HG02840 (cell line): ENCODE results near the gene MRPL41.
"Not testable (repeated sequence)": the region's sequence is repeated elsewhere in the genome, so short reads cannot be mapped to it uniquely, and the experiment has no call there.

Experiments used
- ATAC-seq: cut with Tn5 transposase; IDR thresholded peaks from one replicate; pipeline ENCODE4 v1.9.1; 2021; ENCODE audit warnings: mild to moderate bottlenecking, moderate library complexity, moderate number of reproducible peaks; ENCODE audit not compliant: unreplicated experiment, low FRiP score

The MRPL41 gene

GRCh38 chr9:137521405-137521985 lies 30.2 kb upstream of the MRPL41 start:
- no peak for ATAC-seq

GRCh38 chr9:137522746-137523455 lies 28.8 kb upstream of the MRPL41 start:
- no peak for ATAC-seq

- no peak for ATAC-seq
These were observed 27.3 kb upstream of the MRPL41 start for GRCh38 chr9:137524161-137524980.

GRCh38 chr9:137524981-137525317 lies 26.7 kb upstream of the MRPL41 start:
- ATAC-seq: no peak

- ATAC-seq: no peak
These were observed 21.3 kb upstream of the MRPL41 start for GRCh38 chr9:137530331-137530730.

- no peak for ATAC-seq
These were observed 20.4 kb upstream of the MRPL41 start for GRCh38 chr9:137531099-137531765.

GRCh38 chr9:137532891-137533468 lies 18.7 kb upstream of the MRPL41 start:
- not testable (repeated sequence) for ATAC-seq

GRCh38 chr9:137534256-137535119 lies 17.2 kb upstream of the MRPL41 start:
- ATAC-seq: no peak

- ATAC-seq: no peak
These were observed 16.6 kb upstream of the MRPL41 start for GRCh38 chr9:137535120-137535428.

GRCh38 chr9:137536594-137537131 lies 15.0 kb upstream of the MRPL41 start:
- not testable (repeated sequence) for ATAC-seq

- no peak for ATAC-seq
These were observed 13.6 kb upstream of the MRPL41 start for GRCh38 chr9:137538058-137538457.

- no peak for ATAC-seq
These were observed 11.1 kb upstream of the MRPL41 start for GRCh38 chr9:137540536-137540935.

GRCh38 chr9:137542486-137542885 lies 9.2 kb upstream of the MRPL41 start:
- ATAC-seq: no peak

- ATAC-seq: no peak
These were observed 8.3 kb upstream of the MRPL41 start for GRCh38 chr9:137543237-137543963.

- ATAC-seq: no peak
These were observed 7.4 kb upstream of the MRPL41 start for GRCh38 chr9:137544176-137544760.

- ATAC-seq: no peak
These were observed 6.6 kb upstream of the MRPL41 start for GRCh38 chr9:137545123-137545522.

- ATAC-seq: no peak
These were observed 3.8 kb upstream of the MRPL41 start for GRCh38 chr9:137547687-137548543.

- ATAC-seq: no peak
These were observed 1.5 kb upstream of the MRPL41 start, which contains the start of gene PNPLA7 for GRCh38 chr9:137550231-137550621. Gene PNPLA7 (minus strand): TSS chr9:137550402. CDS start chr9:137550197, 205 bp downstream.
